GM19023 (cell line): ENCODE data around the gene MAPK8IP1.

Source experiments
- ATAC-seq: cut with Tn5 transposase; IDR thresholded peaks from one replicate; pipeline ENCODE4 v1.9.1; 2021; ENCODE audit warnings: mild to moderate bottlenecking, moderate library complexity; ENCODE audit not compliant: unreplicated experiment

The MAPK8IP1 gene

DNA sequence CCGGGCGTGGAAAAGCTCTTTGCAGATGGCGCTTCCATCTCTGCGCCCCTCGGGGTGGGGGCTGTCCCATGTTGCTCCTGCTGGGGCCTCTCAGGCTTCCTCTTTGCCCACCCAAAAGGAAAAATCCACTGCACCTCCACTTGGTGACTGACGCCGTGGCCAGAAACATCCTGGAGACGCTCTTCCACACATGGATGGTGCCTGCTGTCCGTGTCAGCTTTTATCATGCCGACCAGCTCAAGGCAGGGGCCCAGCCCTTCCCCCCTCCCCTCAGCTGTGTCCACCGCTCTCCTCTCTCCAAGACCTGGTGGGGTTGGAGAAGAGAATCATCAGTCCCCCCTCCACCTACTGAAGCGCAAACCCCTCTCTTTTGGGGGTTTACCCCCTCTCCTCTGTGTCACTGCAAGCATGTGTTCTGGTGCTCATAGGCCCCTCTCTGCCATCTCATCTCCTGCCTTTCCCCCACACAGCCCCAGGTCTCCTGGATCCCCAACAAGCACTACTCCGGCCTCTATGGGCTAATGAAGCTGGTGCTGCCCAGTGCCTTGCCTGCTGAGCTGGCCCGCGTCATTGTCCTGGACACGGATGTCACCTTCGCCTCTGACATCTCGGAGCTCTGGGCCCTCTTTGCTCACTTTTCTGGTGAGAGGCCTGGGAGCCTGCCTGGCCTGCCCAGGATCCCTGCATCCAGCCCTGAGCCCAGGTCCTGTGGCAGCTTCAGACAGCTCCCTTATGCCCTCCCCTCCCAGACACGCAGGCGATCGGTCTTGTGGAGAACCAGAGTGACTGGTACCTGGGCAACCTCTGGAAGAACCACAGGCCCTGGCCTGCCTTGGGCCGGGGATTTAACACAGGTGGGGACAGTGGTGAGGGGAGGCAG, 38.8 kb downstream of the MAPK8IP1 start:
- no peak for ATAC-seq

DNA sequence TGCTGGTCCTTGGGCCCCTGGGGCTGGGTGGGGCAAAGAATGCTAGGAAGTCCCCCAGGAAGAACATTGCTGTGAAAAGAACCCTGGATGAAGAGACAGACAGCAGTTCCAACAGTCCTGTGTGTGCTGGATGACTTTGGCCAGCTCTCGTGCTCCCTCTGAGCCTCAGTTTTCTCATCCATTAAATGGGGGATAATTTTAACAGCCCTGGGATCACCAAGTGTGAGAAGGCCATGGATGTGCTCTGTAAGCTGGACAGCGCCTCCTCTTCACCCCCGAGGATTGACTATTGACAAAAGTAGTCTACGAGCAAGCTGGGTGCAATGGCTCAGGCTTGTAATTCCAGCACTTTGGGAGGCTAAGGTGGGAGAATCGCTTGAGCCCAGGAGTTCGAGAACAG, 39.5 kb downstream of the MAPK8IP1 start:
- ATAC-seq = no peak

DNA sequence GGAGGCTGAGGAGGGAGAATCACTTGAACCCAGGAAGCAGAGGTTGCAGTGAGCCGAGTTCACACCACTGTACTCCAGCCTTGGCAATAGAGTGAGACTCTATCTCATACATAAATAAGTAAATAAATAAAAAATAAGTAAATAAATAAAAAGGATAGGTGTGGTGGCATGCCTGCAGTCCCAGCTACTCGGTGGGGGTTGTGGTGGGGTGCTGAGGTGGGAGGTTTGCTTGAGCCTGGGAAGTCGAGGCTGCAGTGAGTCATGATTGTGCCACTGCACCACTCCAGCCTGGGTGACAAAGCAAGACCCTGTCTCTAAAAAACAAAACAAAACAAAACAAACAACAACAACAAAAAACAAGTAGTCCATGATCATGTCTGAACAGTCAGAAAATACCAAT, 40.1 kb downstream of the MAPK8IP1 start:
- ATAC-seq = no peak

DNA sequence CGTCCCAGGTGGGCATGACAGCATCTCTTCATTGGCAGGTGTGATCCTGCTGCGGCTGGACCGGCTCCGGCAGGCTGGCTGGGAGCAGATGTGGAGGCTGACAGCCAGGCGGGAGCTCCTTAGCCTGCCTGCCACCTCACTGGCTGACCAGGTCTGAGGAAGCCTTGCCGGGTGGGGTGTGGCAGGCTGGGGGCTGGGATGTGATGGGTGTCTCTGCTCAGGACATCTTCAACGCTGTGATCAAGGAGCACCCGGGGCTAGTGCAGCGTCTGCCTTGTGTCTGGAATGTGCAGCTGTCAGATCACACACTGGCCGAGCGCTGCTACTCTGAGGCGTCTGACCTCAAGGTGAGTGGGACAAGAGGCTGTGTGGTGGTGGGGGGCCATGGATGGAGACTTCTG, 40.5 kb downstream of the MAPK8IP1 start:
- no peak for ATAC-seq

DNA sequence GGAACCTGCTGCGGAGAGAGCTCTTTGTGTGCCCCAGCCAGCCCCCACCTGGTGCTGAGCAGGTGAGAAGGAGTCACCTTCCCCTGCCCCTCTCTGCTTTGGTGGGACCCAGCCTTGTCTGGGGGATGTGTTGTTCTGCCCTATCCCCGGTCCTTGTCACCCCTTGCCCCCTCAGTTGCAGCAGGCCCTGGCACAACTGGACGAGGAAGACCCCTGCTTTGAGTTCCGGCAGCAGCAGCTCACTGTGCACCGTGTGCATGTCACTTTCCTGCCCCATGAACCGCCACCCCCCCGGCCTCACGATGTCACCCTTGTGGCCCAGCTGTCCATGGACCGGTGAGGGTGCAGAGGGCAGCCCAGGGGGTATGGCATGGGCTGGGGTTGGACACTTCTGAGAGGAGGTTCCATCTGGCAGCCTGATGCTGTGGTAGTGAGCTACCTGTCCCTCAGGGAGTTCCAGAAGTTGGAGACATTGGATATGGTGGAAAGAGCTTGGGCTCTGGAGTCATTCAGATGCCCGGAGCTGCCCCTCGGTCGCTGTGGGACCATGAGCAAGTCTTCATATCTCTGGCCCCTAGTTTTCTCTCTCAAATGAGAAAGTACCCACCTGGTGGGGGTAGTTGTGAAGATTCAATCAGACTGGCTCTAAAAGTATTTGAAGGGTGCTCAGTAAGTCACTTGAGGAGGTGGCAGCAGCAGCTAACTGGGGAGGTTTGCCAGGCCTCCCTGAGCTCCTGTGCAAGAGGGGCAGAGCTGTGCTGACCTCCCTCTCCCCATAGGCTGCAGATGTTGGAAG, 41.3 kb downstream of the MAPK8IP1 start:
- ATAC-seq = no peak

DNA sequence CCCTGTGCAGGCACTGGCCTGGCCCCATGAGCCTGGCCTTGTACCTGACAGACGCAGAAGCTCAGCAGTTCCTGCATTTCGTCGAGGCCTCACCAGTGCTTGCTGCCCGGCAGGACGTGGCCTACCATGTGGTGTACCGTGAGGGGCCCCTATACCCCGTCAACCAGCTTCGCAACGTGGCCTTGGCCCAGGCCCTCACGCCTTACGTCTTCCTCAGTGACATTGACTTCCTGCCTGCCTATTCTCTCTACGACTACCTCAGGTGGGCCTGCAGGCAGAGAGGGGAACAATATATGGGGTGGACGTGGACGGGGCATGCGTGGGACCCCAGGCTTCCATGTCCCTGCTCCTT, 41.9 kb downstream of the MAPK8IP1 start:
- no peak for ATAC-seq

DNA sequence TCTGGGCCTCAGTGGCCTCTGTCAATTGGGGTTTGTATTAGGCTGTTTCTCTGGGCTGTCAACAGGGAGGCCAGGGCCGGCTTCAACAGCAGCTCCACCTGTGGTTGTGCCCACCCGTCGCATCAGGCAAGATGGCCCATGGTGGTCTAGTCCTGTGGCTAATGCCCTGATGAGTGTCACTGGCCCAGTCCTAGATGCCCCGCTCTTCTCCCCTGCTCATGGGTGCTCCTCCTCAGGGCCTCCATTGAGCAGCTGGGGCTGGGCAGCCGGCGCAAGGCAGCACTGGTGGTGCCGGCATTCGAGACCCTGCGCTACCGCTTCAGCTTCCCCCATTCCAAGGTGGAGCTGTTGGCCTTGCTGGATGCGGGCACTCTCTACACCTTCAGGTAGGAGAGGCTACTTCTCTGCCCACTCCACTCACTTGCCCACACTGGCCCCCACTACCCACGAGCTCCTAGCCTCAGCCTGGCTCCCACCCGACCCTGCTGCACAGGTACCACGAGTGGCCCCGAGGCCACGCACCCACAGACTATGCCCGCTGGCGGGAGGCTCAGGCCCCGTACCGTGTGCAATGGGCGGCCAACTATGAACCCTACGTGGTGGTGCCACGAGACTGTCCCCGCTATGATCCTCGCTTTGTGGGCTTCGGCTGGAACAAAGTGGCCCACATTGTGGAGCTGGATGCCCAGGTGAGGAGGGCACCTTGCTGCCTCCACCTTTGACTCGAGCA, 42.4 kb downstream of the MAPK8IP1 start:
- ATAC-seq = no peak

DNA sequence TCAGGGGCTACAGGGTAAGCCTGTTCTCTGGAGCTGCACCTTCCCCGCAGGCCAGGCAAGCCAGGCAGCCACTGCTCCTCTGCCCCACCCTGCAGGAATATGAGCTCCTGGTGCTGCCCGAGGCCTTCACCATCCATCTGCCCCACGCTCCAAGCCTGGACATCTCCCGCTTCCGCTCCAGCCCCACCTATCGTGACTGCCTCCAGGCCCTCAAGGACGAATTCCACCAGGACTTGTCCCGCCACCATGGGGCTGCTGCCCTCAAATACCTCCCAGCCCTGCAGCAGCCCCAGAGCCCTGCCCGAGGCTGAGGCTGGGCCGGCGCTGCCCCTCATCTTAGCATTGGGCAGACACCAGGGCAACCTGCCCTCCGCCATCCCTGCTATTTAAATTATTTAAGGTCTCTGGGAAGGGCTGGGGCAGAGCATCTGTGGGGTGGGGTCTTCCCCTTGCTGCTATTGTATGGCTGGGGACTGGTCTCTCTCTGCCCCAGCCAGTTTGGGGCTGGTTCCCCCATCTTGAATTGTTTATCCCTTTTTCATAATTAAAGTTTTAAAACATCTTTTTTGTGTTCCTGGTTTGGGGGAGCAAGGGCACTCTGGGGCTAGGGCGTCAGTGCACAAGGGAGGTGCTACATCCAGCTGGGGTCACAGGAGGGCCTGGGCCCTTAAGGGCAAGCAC, 43.2 kb downstream of the MAPK8IP1 start:
- no peak for ATAC-seq

DNA sequence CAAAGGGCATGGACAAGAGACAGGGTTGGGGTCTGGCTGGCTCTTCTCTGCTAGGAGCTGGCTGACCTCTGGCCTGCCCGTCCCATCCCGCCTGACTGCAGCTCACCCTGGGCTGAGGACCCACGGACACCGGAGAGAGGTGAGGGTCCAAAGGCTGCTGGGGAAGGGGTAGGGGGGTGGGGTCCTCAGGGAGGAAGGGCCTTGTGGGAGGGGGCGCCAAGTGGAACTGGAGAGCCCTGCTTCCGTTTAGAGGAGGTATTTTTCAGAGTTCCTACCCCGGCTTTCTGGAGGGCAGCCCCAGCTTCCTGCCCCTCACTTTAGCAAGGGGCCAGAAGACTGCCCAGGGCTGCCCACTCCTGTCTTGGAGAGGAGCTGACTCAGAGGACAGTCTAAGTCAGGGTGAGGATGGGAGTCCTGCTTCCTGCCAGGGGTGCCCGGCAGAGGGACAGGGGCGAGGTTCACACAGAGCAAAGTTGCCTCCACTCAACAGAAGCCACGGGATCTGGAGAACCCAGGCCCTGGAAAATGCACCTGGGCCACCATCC, 44.1 kb downstream of the MAPK8IP1 start:
- peak; percentile 24 for ATAC-seq

DNA sequence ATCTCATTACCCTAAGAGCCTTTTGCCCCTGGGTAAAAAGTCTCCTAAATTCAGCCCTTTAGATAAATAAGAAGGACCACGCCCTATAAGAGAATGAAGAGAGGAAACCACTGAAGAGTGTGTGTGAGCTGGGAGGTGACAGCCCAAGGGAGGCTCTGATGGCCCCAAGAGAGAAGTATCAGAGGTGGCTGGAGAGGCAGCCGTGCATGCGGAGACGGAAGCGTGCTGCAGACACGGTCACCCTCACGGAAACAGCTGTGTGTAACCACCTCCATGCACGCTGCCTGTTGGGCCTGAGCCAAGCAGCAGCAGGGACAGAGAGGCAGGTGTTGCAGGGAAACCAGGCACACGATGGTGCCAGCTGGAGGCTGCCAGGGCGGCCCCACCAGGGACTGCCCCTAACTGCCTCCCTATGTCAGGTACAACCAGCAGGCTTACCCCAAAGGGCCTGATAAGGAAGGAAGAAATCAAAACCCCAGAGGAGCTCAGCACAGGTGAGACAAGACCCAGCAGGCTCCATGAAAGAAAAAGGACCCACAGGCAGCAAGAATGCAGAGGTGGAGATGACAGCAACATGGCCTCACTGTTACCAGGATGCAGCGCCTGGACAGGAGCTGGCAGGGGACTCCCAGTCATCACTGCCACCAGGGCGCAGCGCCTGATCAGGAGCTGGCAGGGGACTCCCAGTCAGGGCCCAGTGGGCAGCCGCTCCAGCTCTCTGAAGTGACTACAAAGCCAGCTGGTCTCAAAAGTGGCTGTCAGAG, 44.8 kb downstream of the MAPK8IP1 start:
- peak; percentile 91 for ATAC-seq

DNA sequence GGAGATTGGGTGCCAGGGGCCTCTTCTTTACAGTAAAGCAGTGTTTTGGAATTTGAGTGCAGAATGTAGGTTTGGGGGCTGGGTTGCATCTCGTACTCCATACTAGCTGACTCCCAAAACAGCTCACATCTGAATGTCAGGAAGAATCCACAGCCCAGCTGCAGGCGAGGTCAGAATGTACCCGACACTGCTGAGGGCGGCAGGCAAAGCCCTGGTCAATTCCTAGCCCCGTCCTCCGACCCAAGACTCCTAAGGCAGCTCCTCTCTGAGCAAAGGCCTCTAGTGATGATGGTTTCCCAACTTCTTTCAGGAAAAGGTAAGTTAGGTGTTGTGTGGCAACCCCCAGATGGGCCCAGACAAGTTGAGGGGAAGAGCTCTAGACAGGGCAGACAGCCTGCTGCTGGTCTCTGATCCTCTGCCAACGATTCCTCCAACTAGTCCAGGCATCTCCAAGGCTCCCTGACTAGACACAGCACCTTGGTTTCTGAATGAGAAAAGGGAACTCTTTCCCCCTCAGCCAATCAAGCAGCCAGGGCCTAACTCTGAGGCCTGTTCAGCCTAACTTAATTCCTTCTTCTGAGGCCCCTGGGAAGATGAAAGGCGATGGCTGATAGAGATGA, 45.6 kb downstream of the MAPK8IP1 start:
- no peak for ATAC-seq

DNA sequence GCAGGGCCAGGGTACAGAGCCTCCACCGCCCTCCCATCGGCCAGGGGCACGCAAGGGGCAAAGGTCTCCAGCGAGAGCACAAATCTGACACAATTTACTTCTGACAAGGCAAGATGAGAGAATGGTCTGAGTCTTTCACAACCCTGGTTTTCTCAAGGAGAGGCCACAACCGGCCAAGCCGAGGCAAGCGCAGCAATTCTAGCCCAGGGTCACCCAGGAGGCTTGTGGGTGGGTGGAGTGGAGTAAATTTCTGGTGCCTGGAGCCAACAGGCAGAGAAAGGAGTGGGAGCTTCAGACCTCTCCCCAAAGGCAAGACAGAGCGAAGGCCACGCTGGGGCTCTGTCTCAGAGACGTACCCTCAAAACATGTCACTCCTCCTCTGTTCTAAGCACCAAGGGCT, 46.3 kb downstream of the MAPK8IP1 start:
- no peak for ATAC-seq

DNA sequence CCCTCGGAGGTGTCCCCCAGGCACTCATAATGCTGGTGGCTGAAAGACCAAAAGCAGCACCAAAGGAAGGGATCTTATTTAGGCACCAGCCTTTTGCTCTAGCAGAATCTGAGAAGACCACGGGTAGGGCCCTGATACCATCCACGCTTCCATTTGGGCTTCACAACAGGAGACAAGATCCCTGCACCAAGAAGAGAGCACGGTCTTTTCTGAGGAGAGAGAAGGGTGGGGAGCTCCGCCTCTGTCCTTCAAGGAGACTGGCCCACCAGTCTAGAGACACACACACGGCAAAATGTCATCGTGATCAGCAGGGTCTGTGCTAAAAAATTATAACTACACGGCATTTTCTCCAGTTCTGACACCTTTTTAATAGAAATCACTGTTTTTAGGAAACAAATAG, 46.8 kb downstream of the MAPK8IP1 start:
- ATAC-seq = no peak

DNA sequence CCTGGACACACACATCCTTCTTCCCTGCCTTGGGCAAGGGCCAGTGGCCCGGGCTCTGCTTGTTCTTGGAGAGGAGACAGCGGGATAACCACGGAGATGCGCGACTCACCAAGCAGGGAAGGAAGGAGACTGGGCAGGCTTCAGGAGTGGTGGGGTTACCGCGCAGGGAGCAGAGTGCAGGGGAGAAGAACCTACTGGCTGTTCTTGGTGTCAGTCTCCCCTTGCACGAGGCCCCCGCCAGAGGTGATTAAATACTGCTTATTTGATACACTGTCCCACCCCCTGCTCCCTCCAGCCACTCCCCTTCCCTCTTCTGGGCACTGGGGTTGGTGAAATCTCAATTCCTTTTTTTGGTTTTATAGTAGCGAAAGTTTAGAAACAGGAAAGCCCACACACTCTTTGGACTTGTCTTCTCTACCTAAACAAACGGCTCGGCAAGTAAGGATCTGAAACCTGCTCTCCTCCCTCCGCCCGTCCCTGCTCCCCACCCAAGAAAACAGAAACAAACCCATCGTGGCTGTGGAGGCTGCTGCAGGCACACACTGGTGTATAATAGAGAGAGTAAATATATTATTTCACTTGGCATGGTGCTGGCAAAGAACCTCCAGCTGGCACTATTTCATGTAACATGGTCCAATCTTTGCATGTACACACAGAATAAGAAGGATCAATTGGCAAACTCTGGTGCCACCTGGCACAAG, 47.8 kb downstream of the MAPK8IP1 start:
- no peak for ATAC-seq

DNA sequence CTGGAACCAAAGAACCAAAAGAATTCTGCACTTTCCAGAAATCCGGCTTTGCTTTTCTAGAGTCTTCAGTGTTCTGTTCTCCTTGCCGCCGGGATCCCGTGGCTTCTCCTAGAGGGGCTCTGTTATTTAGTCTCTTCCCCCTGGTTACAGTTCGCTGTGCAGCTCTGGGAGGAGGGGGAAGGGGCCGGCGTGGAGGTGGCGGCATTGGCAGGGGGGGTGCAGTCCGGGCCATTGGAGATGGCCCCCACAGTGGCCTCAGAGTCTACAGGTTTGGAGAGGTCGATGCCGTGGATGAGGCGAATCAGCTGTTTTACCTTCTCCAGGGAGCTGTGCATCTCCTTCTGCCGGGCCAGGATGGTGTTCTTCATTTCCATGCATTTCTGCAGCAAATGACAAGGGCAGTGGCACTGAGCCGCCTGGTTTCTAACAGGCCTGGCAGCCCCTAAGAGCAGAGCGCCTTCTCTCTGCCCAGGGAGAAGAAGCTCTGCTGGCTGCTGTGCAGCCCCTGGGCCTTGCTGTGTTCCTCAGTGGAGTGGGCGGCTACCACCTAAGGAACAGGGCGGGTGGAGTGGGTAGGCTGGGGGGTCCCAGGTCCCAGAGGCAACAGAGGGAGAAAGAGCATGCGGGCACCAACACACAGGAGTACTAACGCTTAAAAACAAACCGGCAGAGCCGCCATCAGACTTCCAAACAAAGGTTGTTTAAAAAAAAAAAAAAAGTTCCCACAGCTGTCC, 48.6 kb downstream of the MAPK8IP1 start:
- ATAC-seq = no peak

DNA sequence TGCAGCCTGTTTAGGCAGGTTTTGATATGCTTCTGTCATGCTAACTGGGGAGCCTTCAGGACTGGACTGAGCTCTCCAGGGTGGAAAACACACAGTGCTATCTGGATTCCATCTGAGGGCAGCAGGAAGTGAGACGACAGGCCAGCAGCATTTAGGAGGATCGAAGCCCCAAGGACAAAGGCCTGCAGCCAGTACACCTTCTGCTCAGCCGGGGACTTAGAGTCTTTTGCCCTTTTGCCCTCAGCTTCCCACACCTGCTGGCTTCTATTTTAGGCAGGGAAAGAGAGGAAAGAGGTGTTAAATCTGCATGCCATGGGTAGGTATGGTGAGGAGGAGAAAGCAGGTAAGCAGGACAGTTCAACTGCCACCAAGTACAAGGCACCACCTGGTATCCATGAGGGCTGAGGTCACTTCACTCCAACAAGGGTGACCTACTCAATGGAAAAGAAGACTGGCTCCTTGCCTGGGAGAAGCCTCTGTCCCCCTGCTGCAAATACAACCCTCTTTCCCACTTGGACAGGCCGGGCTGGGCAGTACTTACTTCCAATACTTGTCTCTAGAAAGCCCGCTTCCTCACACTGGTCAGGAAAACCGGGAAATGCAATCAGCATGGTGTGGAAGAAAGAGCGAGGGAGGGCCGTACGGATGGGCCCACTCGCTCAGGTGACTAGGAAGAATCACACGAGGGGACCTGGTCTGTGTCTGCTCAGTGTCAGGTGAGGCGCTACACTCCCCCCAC, 49.3 kb downstream of the MAPK8IP1 start:
- no peak for ATAC-seq

DNA sequence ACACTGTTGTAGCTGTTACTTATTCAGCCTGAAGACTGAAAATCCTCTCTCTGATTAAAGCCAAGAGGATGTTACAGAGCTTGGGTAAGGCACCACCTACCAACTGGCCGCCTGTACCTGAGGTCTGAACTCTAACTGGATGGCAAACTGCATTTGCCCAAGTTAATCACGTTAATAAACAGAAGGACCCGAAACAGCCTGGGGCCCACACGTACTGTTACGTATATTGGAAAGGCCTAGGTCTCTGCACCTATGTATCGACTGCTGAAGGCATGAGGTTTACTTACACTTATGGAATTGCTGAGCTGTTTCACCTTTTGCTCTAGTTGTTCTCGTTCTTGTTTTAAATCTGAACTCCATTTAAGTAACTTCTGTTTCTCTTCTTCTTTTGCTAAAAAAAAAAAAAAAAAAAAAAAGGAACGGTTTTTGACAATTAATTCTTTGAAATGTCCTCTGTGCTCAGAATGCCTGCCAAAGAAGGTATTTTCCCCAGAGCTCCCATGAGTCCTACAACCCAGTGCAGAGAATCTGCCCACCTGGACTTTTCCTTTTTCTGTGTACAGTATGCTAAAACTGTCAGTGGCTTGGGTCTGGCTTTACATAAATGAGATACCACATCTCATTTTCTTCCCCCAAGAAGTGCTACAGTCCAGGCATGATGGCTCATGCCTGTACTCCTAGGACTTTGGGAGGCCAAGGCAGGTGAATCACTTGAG, 50.1 kb downstream of the MAPK8IP1 start:
- no peak for ATAC-seq
